Stimulated activated CD8-positive, alpha-beta memory T cell treated with anti-CD3 and anti-CD28 coated beads, Interleukin-12 subunit alpha, Interleukin-12 subunit beta, amount 100 ng/mL, for 24 hours (primary cell): ENCODE data around the gene PRAMEF18.
"Not testable (repeated sequence)": the region's sequence is repeated elsewhere in the genome, so short reads cannot be mapped to it uniquely, and the experiment has no call there.

ENCODE experiments used
- DNase-seq: peaks from one replicate; pipeline ENCODE4 v3.0.0-alpha.2; 2020; ENCODE audit errors: extremely low read depth

PRAMEF18 gene

GRCh38 chr1:13208712-13209111, 17.2 kb downstream of the PRAMEF18 start:
- not testable (repeated sequence) for DNase-seq

- not testable (repeated sequence) for DNase-seq
These were observed 24.6 kb downstream of the PRAMEF18 start, which contains the start of gene PRAMEF13 for GRCh38 chr1:13201309-13201708. PRAMEF13 (minus strand) TSS chr1:13201409; CDS start chr1:13199589, 1,820 bp downstream.
